Measurements from ENCODE around the gene KDELR3. TPM values are rescaled to one million over a fixed set of nuclear protein-coding genes. Genes with fewer than 3 reads are reported as not detected.

KDELR3 gene
- polyA plus RNA-seq, 1 experiment = 150 TPM

DNA sequence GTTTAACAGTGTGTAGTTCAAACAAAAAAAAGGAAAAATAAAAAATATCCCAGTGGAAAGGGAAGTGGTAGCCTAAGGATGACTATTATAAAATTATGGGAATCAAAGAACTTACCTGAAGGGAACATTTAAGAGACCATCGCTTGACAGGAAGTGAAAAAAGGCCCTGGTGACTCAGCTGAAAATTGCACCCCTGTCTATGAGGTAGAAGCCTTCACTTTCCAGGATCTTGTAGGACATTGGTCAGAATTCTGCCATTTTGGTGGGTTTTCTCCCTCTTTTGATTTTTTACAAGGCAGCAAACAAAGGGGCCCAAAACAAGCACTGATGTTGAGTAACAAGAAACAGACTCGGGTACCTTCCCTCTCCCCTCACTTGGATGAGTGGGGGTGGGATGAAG lies 22.6 kb downstream of the KDELR3 start:
- H3K36me3 ChIP-seq (ENCODE audit: control insufficient read depth, insufficient read depth, low read length) = peaks cover 50% of the 10 kb centered on the region
- POLR2A ChIA-PET = interaction anchor here (0.7 kb wide), 1 partner anchor 302 kb away, joined by 3 read pairs; no protein-coding TSS in a partner anchor
- TF ChIP-seq CTCF (IDR thresholded peaks at IDR 0.05; ENCODE audit: insufficient read depth, low read depth, low read length) = no peak
- DNase-seq (ENCODE audit: low read depth) = no peak
- H3K27me3 ChIP-seq (ENCODE audit: control insufficient read depth, insufficient read depth, low read length) = no peaks in the 10 kb centered on the region
- CTCF ChIA-PET = interaction anchor here (0.7 kb wide), 1 partner anchor 91 kb away, joined by 3 read pairs; no protein-coding TSS in a partner anchor
- H3K4me3 ChIP-seq (ENCODE audit: low read depth, low read length) = no peak overlapping the region

GRCh38 chr22:38490915-38491314 lies 23.0 kb downstream of the KDELR3 start:
- TF ChIP-seq CTCF (IDR thresholded peaks at IDR 0.05; ENCODE audit: insufficient read depth, low read depth, low read length) = no peak
- Histone ChIP-seq H3K4me3 (ENCODE audit: low read depth, low read length) (no peak overlapping the region), H3K36me3 (ENCODE audit: control insufficient read depth, insufficient read depth, low read length) (peaks cover 49% of the 10 kb centered on the region), H3K27me3 (ENCODE audit: control insufficient read depth, insufficient read depth, low read length) (no peaks in the 10 kb centered on the region)
- no peak for DNase-seq (ENCODE audit: low read depth)
- ChIA-PET POLR2A (interaction anchor here (0.7 to 0.8 kb wide), 2 partner anchors 13 to 302 kb away, joined by 3 to 7 read pairs; no protein-coding TSS in a partner anchor), CTCF (no interaction called here)

GRCh38 chr22:38491707-38492348 lies 23.9 kb downstream of the KDELR3 start:
- H3K27me3 ChIP-seq (ENCODE audit: control insufficient read depth, insufficient read depth, low read length) = no peaks in the 10 kb centered on the region
- CTCF ChIA-PET = interaction anchor here (0.5 to 0.6 kb wide), 2 partner anchors 11 to 112 kb away, joined by 3 read pairs; no protein-coding TSS in a partner anchor
- no peak overlapping the region for H3K4me3 ChIP-seq (ENCODE audit: low read depth, low read length)
- no peak for DNase-seq (ENCODE audit: low read depth)
- POLR2A ChIA-PET = interaction anchor here (0.8 kb wide), 1 partner anchor 14 kb away, joined by 7 read pairs; no protein-coding TSS in a partner anchor
- TF ChIP-seq CTCF (IDR thresholded peaks at IDR 0.05; ENCODE audit: insufficient read depth, low read depth, low read length) = no peak
- H3K36me3 ChIP-seq (ENCODE audit: control insufficient read depth, insufficient read depth, low read length) = peaks cover 46% of the 10 kb centered on the region

- DNase-seq (ENCODE audit: low read depth) = no peak
- no peak for TF ChIP-seq CTCF (IDR thresholded peaks at IDR 0.05; ENCODE audit: insufficient read depth, low read depth, low read length)
- peaks cover 44% of the 10 kb centered on the region for H3K36me3 ChIP-seq (ENCODE audit: control insufficient read depth, insufficient read depth, low read length)
- ChIA-PET CTCF (interaction anchor here (1.6 to 1.9 kb wide), 2 partner anchors 8 to 9 kb away, joined by 6 read pairs; no protein-coding TSS in a partner anchor), POLR2A (no interaction called here)
- H3K27me3 ChIP-seq (ENCODE audit: control insufficient read depth, insufficient read depth, low read length) = no peaks in the 10 kb centered on the region
- no peak overlapping the region for H3K4me3 ChIP-seq (ENCODE audit: low read depth, low read length)
Measured at GRCh38 chr22:38494498-38494897, 26.6 kb downstream of the KDELR3 start.

DNA sequence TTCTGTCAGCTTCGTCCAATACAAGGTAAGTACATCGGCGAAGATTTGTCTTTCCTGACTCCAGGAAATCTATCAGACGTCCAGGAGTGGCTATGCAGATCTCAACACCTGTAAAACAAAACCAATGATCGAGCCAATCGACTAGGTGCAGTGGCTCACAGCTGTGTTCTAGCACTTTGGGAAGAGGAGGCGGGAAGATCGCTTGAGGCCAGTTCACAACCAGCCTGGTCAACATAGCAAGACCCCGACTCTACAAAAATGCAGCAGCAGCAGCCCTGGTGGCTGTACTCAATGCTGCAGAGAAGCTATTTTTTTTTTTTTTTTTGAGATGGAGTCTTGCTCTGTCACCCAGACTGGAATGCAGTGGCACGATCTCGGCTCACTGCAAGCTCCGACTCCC lies 27.0 kb downstream of the KDELR3 start:
- ChIA-PET POLR2A (no interaction called here), CTCF (interaction anchor here (1.9 kb wide), 1 partner anchor 9 kb away, joined by 6 read pairs; no protein-coding TSS in a partner anchor)
- Histone ChIP-seq H3K27me3 (ENCODE audit: control insufficient read depth, insufficient read depth, low read length) (no peaks in the 10 kb centered on the region), H3K4me3 (ENCODE audit: low read depth, low read length) (no peak overlapping the region), H3K36me3 (ENCODE audit: control insufficient read depth, insufficient read depth, low read length) (peaks cover 41% of the 10 kb centered on the region)
- no peak for TF ChIP-seq CTCF (IDR thresholded peaks at IDR 0.05; ENCODE audit: insufficient read depth, low read depth, low read length)
- DNase-seq (ENCODE audit: low read depth) = no peak

Data from BJ (cell line).